ENCODE data around the gene FMO2.
A peak's percentile ranks its signal among the peaks of the same experiment; 100 is the strongest.

Gene FMO2, protein sequence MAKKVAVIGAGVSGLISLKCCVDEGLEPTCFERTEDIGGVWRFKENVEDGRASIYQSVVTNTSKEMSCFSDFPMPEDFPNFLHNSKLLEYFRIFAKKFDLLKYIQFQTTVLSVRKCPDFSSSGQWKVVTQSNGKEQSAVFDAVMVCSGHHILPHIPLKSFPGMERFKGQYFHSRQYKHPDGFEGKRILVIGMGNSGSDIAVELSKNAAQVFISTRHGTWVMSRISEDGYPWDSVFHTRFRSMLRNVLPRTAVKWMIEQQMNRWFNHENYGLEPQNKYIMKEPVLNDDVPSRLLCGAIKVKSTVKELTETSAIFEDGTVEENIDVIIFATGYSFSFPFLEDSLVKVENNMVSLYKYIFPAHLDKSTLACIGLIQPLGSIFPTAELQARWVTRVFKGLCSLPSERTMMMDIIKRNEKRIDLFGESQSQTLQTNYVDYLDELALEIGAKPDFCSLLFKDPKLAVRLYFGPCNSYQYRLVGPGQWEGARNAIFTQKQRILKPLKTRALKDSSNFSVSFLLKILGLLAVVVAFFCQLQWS

GRCh38 chr1:171185091-171185490 is at the start of gene FMO2:
TSS of gene FMO2 (plus strand) at chr1:171185300. CDS start at chr1:171185714, 414 bp downstream.
- no peak for DNase-seq

DNA sequence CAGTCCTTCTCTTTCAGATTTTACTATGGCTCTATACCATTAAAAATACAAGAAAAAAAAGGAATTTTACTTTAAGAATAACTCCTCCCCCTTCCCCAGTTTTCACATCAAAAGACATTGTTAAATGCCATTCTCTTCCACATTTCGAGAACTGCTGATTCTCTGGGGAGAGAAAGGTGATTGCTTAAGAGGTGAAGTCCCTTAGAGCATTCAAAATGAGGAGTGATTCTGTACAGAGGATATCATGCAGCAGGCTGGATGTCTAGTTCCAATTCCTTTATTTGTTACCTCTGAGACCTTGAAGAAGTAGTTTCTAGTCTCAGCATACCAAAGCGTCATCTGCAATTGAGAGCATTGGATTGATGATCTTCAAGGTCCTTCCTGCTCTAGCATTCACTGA is 47.5 kb upstream of the FMO2 start:
- DNase-seq: peak; percentile 23 to 37

- no peak for DNase-seq
Measured at GRCh38 chr1:171138980-171139379, 46.1 kb upstream of the FMO2 start.

DNA sequence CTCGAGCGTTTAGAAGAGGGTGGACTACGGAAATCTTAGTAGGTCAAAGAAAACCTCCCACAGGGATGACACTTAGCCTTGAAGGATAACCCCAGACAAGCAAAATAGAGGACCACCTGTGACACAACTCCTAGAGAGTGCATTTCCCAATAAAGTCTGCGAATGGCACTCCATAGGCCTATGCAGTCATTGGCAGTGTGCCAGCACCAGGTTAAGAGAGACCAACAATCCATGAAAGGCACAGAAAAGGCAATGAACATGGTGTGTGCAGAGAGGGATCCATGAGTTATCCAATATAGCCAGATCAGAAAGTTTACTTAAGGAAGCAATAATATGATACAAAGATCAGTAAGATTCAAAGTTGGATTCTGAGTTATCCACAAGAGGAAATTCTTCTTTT is 45.2 kb upstream of the FMO2 start:
- DNase-seq: no peak

DNA sequence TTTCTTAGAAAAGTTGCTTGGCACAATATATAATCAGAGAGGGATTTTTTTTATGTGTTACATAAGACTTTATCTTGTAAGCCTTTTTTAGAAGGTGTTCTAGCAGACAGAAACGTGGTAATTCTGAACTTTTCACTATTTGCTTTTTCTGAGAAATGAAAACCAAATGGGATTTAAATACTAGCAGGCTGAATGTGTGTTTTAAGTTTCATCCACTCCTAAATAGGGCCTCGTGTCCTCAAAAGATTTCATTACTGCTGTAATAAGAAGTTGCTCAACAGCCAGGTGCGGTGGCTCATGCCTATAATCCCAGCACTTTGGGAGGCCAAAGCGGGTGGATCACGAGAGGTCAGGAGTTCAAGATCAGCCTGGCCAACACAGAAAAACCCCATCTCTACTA is 44.7 kb upstream of the FMO2 start:
- no peak for DNase-seq

- peak in 1 of 2 experiments; percentile 32 for DNase-seq
Measured at GRCh38 chr1:171140956-171141687, 44.0 kb upstream of the FMO2 start.

DNA sequence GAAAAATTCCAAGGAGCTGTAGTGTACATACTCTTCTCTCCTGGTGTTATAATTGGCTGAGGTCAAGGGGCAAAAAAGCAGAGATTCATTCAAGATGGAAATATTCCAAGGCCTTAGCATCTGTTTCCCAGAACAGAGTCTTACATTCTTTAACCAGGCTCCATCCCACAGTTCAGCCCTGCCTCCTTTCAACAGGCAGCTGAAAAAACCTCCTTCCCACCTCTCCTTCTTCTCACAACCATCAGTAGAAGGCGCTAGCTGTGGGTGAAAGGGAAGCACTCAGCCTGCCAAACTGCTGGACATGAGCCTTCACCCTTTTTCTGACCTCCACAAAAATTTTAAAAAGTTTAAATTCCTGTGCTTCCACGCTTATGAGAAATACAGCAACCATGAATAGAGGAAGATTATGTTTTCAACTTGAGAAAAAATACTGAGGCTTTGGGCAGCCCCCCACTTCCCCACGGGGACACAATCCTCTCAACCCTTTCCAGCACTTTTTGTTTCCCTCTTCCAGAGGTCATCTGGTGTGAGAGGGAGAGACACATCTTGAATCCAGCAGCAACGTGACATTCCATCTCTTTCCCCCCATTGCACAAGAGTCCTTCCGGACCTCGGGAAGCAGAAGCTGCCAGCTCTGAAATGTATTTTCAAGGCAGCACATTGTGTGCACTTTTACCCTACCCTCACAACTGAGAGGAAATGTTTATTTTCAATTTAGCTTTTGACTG is 43.2 kb upstream of the FMO2 start:
- DNase-seq: no peak

DNA sequence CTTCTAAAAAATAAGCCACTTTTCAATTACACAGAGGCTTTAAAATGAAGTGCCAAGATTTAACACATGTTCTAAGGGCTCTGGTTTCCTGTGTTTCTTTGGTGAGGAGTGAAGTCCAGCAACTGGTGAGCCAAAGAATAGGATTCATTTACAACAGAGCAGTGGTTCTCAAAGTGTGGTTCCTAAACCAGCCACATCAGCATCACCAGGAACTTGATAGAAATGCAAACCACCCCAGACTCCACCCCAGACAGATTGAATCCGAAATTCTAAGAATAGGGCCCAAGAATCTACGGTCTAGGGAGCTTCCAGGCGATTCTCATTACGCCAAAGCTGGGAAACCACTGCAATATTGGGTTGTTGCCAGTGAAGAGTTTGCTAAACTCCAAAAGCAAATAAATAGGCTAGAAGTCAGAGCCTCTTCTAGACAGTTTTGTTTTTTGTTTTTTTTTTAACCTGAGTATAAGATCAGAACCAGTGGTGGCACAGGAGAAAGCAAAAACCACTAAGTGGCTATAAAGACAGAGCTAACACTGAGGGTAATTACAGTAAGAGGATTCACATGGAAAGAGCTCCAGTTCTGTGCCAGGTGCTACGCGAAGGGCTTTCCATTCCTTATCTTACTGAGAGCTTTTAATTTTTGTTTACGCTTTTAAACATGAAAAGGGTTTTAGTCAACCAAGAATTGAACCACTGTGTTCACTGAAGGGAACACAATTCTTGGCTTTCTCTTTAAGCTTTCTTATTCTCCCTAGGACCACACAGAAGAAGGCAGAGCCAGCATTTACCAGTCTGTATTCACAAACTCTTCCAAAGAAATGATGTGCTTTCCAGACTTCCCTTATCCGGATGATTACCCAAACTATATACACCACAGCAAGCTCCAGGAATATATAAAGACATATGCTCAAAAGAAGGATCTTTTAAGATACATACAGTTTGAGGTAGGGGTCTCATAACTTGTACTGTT is 42.4 kb upstream of the FMO2 start:
- DNase-seq: peak in 1 of 2 experiments; percentile 42

DNA sequence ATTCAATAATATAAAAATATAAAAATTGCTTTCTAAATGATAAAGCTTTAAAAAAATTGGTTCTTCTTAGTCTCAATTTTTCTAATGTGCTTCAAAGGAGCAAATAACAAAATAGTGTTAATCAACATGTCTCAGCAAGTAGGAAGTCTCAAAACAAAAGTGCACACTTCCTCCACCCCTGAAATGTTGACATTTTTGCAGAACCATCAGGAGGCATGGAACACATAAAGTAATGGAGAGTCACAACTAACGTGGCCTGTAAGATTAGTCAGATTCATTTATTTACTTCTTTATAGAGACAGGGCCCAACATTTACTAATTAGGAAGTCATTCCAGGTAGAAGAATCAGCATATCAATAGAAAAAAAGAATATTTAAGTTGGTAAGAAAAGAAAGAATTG is 34.9 kb upstream of the FMO2 start:
- DNase-seq: no peak

DNA sequence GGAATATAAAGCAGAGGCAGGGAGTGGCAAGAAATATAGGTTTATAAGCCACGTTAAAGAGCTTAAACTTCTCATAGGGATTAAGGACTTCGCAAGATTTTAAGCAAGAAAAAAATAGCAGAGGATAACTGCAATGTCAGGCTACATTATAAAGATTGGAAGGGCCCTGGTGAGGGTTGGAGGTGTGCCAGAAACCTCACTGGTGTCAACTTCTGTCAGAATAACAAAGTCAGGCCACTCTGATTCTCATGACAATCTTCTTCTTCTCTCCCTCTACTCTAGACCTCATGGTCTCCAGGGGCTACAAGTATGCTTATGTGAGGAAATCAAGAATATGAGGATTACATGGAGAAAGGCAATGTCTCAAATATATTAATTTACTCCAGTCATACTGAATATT is 32.6 kb upstream of the FMO2 start:
- DNase-seq: no peak

- DNase-seq: no peak
Measured at GRCh38 chr1:171155484-171155883, 29.6 kb upstream of the FMO2 start.

DNA sequence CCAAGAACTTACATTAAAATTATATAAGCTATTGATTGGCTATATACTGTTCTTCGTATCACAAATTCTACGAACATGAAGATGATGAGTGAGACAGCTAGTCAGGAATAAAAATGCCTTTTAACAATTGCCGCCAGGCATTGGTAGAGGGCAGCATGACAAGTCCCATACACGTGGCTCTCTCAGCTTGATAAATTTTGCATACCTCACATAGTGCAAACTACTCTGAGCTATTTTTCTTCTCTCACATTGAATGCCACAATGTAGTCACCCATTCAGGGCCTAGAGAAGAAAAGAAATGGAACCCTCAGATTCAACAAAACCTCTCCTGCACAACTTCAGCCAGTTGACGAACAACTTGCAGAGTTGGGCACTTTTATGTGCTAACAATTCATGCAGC is 27.0 kb upstream of the FMO2 start:
- no peak for DNase-seq

- no peak for DNase-seq
Measured at GRCh38 chr1:171158551-171158950, 26.5 kb upstream of the FMO2 start.

GRCh38 chr1:171159148-171159547 is 26.0 kb upstream of the FMO2 start:
- no peak for DNase-seq

- DNase-seq: no peak
Measured at GRCh38 chr1:171160211-171160610, 24.9 kb upstream of the FMO2 start.

GRCh38 chr1:171160639-171161354 is 24.3 kb upstream of the FMO2 start:
- DNase-seq: no peak

GRCh38 chr1:171161431-171161830 is 23.7 kb upstream of the FMO2 start:
- DNase-seq: no peak

- DNase-seq: no peak
Measured at GRCh38 chr1:171166361-171166760, 18.7 kb upstream of the FMO2 start.

GRCh38 chr1:171167785-171168184 is 17.3 kb upstream of the FMO2 start:
- DNase-seq: no peak

DNA sequence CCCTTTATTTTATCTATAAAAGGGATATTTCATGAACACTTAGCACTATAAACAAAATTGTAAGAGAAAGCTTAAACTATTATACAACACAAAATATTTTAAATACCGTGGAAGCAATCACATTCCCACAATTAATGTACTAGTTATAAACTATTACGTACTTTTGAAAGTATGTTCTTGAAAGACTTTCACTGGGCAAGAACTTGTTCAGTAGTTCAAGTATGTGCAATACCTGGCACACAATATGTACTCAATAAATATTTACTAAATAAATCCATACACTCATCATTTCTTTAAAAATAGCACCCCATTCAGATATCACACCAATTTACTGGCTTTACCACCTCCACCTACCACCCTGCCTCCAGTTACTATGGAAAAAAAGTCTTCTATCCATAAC is 12.6 kb upstream of the FMO2 start:
- no peak for DNase-seq

GRCh38 chr1:171173069-171173468 is 12.0 kb upstream of the FMO2 start:
- no peak for DNase-seq
